ENCODE data around the gene OLA1.
"Not testable (repeated sequence)": the region's sequence is repeated elsewhere in the genome, so short reads cannot be mapped to it uniquely, and the experiment has no call there.

Gene OLA1

DNA sequence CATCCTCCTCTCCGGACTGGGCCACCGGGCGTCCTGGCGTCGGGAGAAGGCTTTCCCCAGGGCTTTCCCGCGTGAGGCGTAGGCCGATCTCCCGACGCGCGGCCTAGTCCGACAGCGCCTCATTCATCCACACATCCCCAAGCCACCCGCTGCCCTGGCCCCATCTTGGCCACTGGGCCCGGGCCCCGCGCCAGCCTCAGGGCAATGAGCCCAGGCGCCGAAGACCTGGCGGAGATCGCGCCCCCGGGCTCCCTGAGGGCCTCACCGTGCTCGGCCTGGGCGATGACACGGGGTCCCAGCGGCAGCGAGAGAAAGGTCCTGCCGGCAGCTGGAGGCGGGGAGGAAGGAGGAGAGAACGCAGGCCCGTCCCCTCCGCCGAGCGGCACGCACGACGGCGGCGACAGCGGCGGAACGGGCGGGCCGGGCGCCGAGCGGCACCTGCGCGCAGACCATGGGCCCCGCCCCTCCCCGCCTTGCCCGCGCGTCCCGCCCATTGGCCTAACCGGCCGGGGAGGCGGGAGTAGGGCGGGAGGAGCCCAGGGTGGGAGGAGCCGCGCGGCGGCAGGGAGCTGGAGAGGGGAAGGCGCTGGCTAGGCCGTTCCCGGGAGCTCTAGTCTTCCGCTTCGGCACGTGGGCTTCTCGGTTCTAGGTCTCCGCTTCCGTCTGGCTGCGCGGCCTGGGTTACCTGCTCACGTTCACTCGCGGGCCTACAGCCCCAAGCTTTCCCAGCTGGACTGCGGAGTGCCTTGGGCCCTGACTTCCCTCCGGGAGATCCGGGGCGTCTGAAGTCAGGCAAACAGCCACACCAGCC lies at the start of gene OLA1:
Gene OLA1, minus strand, starts transcription at position 346 of the 811 bp plus-strand sequence. CDS start 1,717 bp downstream, outside the sequence.
- WGBS (ENCODE audit: insufficient coverage, insufficient read length), result no CpG with 5 or more reads among the region's 85 CpGs
- no peaks in the 10 kb centered on the region for H3K36me3 ChIP-seq (ENCODE audit: control insufficient read depth, insufficient read depth, low read length)
- peak; percentile 84 for DNase-seq (ENCODE audit: low read depth, low spot score)
- H3K27ac ChIP-seq (ENCODE audit: low read length), result no peak within 1 kb of the TSS
- H3K9me3 ChIP-seq (ENCODE audit: control insufficient read depth, insufficient read depth, low read length), result no peaks in the 10 kb centered on the region
- no peaks in the 10 kb centered on the region for H3K27me3 ChIP-seq (ENCODE audit: control insufficient read depth, insufficient read depth, low read length)
- H3K4me1 ChIP-seq (ENCODE audit: control insufficient read depth, insufficient read depth, low read length), result no peaks in the 10 kb centered on the region
- H3K4me3 ChIP-seq (ENCODE audit: low read length), result peak within 1 kb of the TSS; percentile 58

DNA sequence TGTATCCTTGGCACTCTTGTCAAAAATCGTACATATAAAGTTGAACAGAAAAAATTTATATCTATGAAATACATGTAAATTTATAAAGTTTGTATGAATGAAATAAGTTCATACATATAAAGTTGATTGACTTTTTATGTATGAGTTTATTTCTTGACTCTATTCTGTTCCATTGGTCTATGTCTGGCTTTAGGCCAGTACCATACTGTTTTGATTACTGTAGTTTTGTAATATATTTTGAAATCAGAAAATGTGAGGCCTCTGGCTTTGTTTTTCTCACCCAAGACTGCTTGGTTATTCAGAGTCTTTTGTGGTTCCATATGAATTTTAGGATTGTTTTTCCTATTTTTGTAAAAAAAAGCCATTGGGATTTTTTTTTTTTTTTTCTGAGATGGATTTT lies 44.6 kb upstream of the OLA1 start:
- no peaks in the 10 kb centered on the region for H3K9me3 ChIP-seq (ENCODE audit: control insufficient read depth, insufficient read depth, low read length)
- no peaks in the 10 kb centered on the region for H3K27me3 ChIP-seq (ENCODE audit: control insufficient read depth, insufficient read depth, low read length)
- H3K27ac ChIP-seq (ENCODE audit: low read length), result no peak overlapping the region
- DNase-seq (ENCODE audit: low read depth, low spot score), result no peak
- no CpG with 5 or more reads among the region's 1 CpG for WGBS (ENCODE audit: insufficient coverage, insufficient read length)
- no peaks in the 10 kb centered on the region for H3K36me3 ChIP-seq (ENCODE audit: control insufficient read depth, insufficient read depth, low read length)
- no peaks in the 10 kb centered on the region for H3K4me1 ChIP-seq (ENCODE audit: control insufficient read depth, insufficient read depth, low read length)
- no peak overlapping the region for H3K4me3 ChIP-seq (ENCODE audit: low read length)

- WGBS (ENCODE audit: insufficient coverage, insufficient read length), result no CpG with 5 or more reads among the region's 2 CpGs
- H3K4me3 ChIP-seq (ENCODE audit: low read length), result no peak overlapping the region
Observed at GRCh38 chr2:174286172-174286571, 37.8 kb upstream of the OLA1 start.

DNA sequence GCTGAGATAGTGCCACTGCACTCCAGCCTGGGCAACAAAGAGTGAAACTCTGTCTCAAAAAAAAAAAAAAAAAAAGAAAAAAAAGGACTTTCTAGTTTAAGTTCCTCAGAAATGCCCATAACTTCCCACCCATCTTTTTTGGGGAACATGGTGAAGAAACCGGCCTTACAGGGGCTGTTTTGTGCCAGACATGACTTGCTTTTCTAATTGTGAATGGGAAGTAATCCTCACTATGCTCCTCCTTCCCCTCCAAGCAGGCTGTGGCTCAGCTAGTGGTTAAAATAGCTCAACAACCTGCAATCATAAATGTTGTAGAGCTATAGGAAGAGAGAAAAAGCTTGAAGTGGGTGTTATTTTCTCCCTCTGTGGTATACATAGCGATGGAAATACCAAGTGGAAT lies 34.1 kb upstream of the OLA1 start:
- H3K36me3 ChIP-seq (ENCODE audit: control insufficient read depth, insufficient read depth, low read length), result no peaks in the 10 kb centered on the region
- WGBS (ENCODE audit: insufficient coverage, insufficient read length), result no CpG with 5 or more reads among the region's 2 CpGs
- no peak overlapping the region for H3K27ac ChIP-seq (ENCODE audit: low read length)
- no peaks in the 10 kb centered on the region for H3K4me1 ChIP-seq (ENCODE audit: control insufficient read depth, insufficient read depth, low read length)
- no peaks in the 10 kb centered on the region for H3K9me3 ChIP-seq (ENCODE audit: control insufficient read depth, insufficient read depth, low read length)
- no peaks in the 10 kb centered on the region for H3K27me3 ChIP-seq (ENCODE audit: control insufficient read depth, insufficient read depth, low read length)
- DNase-seq (ENCODE audit: low read depth, low spot score), result no peak
- no peak overlapping the region for H3K4me3 ChIP-seq (ENCODE audit: low read length)

More at GRCh38 chr2:174286172-174286571, 37.8 kb upstream of the OLA1 start:
- Histone ChIP-seq H3K4me1 (ENCODE audit: control insufficient read depth, insufficient read depth, low read length) (no peaks in the 10 kb centered on the region), H3K27me3 (ENCODE audit: control insufficient read depth, insufficient read depth, low read length) (no peaks in the 10 kb centered on the region), H3K9me3 (ENCODE audit: control insufficient read depth, insufficient read depth, low read length) (no peaks in the 10 kb centered on the region), H3K27ac (ENCODE audit: low read length) (no peak overlapping the region), H3K36me3 (ENCODE audit: control insufficient read depth, insufficient read depth, low read length) (no peaks in the 10 kb centered on the region)
- no peak for DNase-seq (ENCODE audit: low read depth, low spot score)

DNA sequence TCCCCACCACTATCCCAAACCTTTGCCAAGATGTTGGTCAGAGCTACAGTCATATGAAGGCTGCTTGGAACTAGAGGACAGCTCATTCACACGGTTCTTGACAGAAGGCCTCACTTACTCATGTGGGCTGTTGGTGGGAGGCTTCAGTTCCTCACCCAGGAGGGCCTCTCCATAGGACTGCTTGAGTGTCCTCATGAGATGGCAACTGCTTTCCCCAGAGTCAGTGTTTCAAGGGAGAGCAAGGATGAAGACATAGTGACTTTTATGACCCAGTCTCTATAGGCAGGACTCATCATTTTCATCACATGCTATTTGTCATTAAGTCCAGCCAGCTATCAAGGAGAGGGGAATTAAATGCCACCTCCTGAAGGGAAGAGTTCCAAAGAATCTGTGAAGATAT lies 33.4 kb upstream of the OLA1 start:
- WGBS (ENCODE audit: insufficient coverage, insufficient read length), result no CpG with 5 or more reads among the region's 1 CpG
- Histone ChIP-seq H3K27ac (ENCODE audit: low read length) (no peak overlapping the region), H3K4me3 (ENCODE audit: low read length) (no peak overlapping the region), H3K4me1 (ENCODE audit: control insufficient read depth, insufficient read depth, low read length) (no peaks in the 10 kb centered on the region), H3K27me3 (ENCODE audit: control insufficient read depth, insufficient read depth, low read length) (no peaks in the 10 kb centered on the region), H3K9me3 (ENCODE audit: control insufficient read depth, insufficient read depth, low read length) (no peaks in the 10 kb centered on the region), H3K36me3 (ENCODE audit: control insufficient read depth, insufficient read depth, low read length) (no peaks in the 10 kb centered on the region)
- DNase-seq (ENCODE audit: low read depth, low spot score), result no peak

DNA sequence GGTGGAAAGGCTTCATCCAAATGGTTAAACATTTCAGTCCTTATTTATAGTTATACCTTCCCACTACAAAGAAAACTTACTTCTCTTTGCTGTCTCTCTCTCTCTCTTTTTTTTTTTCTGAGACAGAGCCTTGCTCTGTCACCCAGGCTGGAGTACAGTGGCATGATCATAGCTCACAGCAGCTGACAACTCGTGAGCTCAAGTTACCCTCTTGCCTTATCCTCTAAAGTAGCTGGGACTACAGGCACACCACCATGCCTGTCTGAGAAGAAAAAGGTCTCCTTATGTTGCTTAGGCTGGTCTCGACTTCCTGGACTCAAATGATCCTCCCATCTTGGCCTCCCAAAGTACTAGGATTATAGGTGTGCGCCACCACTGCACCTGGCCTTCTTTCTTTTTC lies 32.3 kb upstream of the OLA1 start:
- no peaks in the 10 kb centered on the region for H3K9me3 ChIP-seq (ENCODE audit: control insufficient read depth, insufficient read depth, low read length)
- H3K36me3 ChIP-seq (ENCODE audit: control insufficient read depth, insufficient read depth, low read length), result no peaks in the 10 kb centered on the region
- no peak for DNase-seq (ENCODE audit: low read depth, low spot score)
- no CpG with 5 or more reads among the region's 3 CpGs for WGBS (ENCODE audit: insufficient coverage, insufficient read length)
- no peak overlapping the region for H3K4me3 ChIP-seq (ENCODE audit: low read length)
- H3K27ac ChIP-seq (ENCODE audit: low read length), result no peak overlapping the region
- no peaks in the 10 kb centered on the region for H3K27me3 ChIP-seq (ENCODE audit: control insufficient read depth, insufficient read depth, low read length)
- no peaks in the 10 kb centered on the region for H3K4me1 ChIP-seq (ENCODE audit: control insufficient read depth, insufficient read depth, low read length)

GRCh38 chr2:174270263-174270662 lies 21.9 kb upstream of the OLA1 start:
- not testable (repeated sequence) for H3K4me1 ChIP-seq (ENCODE audit: control insufficient read depth, insufficient read depth, low read length); H3K27ac ChIP-seq (ENCODE audit: low read length); H3K4me3 ChIP-seq (ENCODE audit: low read length); DNase-seq (ENCODE audit: low read depth, low spot score); H3K27me3 ChIP-seq (ENCODE audit: control insufficient read depth, insufficient read depth, low read length); H3K36me3 ChIP-seq (ENCODE audit: control insufficient read depth, insufficient read depth, low read length); H3K9me3 ChIP-seq (ENCODE audit: control insufficient read depth, insufficient read depth, low read length)
- WGBS (ENCODE audit: insufficient coverage, insufficient read length), result no CpG with 5 or more reads among the region's 6 CpGs

DNA sequence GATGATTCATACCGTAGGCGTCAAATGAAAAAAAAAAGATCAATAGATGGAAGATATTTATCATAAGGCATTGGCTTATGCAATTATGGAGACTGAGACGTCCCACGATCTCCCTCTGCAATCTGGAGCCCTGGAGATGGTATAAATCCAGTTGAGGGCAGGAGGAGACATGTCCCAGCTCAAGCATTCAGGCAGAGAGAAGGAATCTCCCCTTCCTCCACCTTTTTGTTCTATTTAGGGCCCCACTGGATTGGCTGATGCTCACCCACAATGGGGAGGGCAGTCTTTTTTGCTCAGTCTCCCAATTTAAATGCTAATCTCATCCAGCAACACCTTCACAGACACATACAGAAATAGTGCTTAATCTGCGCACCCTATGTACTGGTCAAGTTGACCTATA lies 18.0 kb upstream of the OLA1 start:
- Histone ChIP-seq H3K9me3 (ENCODE audit: control insufficient read depth, insufficient read depth, low read length) (no peaks in the 10 kb centered on the region), H3K4me1 (ENCODE audit: control insufficient read depth, insufficient read depth, low read length) (peaks cover 1% of the 10 kb centered on the region; the same call in 1 of the 2 replicates), H3K27me3 (ENCODE audit: control insufficient read depth, insufficient read depth, low read length) (no peaks in the 10 kb centered on the region), H3K4me3 (ENCODE audit: low read length) (no peak overlapping the region), H3K27ac (ENCODE audit: low read length) (no peak overlapping the region), H3K36me3 (ENCODE audit: control insufficient read depth, insufficient read depth, low read length) (no peaks in the 10 kb centered on the region)
- no peak for DNase-seq (ENCODE audit: low read depth, low spot score)
- WGBS (ENCODE audit: insufficient coverage, insufficient read length), result no CpG with 5 or more reads among the region's 5 CpGs

DNA sequence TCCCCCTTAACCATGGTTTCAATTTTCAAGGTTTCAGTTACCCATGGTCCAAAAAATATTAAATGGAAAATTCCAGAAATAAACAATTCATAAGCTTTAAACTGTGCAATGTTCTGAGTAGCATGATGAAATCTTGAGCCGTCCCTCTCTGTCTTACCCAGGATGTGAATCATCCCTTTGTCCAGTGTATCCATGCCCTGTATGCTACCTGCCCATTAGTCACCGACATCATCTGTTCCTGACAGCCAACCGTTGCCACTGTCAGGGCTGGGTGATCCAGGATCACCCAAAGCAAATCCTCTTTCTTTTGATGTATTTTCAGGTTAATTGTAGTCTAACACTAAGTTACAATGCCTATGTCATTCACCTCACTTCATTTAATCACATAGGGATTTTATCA lies 15.7 kb upstream of the OLA1 start:
- peaks cover 1% of the 10 kb centered on the region; the same call in 1 of the 2 replicates for H3K4me1 ChIP-seq (ENCODE audit: control insufficient read depth, insufficient read depth, low read length)
- H3K9me3 ChIP-seq (ENCODE audit: control insufficient read depth, insufficient read depth, low read length), result no peaks in the 10 kb centered on the region
- WGBS (ENCODE audit: insufficient coverage, insufficient read length), result no CpG with 5 or more reads among the region's 3 CpGs
- no peak overlapping the region for H3K4me3 ChIP-seq (ENCODE audit: low read length)
- DNase-seq (ENCODE audit: low read depth, low spot score), result no peak
- H3K36me3 ChIP-seq (ENCODE audit: control insufficient read depth, insufficient read depth, low read length), result no peaks in the 10 kb centered on the region
- H3K27me3 ChIP-seq (ENCODE audit: control insufficient read depth, insufficient read depth, low read length), result no peaks in the 10 kb centered on the region
- no peak overlapping the region for H3K27ac ChIP-seq (ENCODE audit: low read length)

- Histone ChIP-seq H3K36me3 (ENCODE audit: control insufficient read depth, insufficient read depth, low read length) (no peaks in the 10 kb centered on the region), H3K4me3 (ENCODE audit: low read length) (no peak overlapping the region), H3K4me1 (ENCODE audit: control insufficient read depth, insufficient read depth, low read length) (no peaks in the 10 kb centered on the region), H3K27ac (ENCODE audit: low read length) (no peak overlapping the region), H3K9me3 (ENCODE audit: control insufficient read depth, insufficient read depth, low read length) (no peaks in the 10 kb centered on the region), H3K27me3 (ENCODE audit: control insufficient read depth, insufficient read depth, low read length) (no peaks in the 10 kb centered on the region)
- no CpG with 5 or more reads among the region's 1 CpG for WGBS (ENCODE audit: insufficient coverage, insufficient read length)
- no peak for DNase-seq (ENCODE audit: low read depth, low spot score)
Observed at GRCh38 chr2:174259981-174260380, 11.6 kb upstream of the OLA1 start.

DNA sequence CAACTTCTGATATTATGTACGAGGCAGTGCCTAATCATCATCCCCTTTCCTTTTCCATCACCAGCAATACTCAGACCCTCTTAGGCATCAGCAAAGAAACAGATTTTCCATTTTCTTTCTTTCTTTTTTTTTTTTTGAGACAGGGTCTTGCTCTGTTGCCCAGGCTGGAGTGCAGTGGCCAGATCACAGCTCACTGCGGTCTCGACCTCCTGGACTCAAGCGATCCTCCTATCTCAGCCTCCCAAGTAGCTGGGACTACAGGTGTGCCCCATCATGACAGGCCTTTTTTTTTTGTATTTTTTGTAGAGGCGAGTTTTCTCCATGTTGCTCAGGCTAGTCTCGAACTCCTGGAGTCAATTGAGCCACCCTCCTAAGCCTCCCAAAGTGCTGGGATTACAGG lies 5.9 kb upstream of the OLA1 start:
- Histone ChIP-seq H3K27ac (ENCODE audit: low read length) (no peak overlapping the region), H3K27me3 (ENCODE audit: control insufficient read depth, insufficient read depth, low read length) (no peaks in the 10 kb centered on the region), H3K4me3 (ENCODE audit: low read length) (no peak overlapping the region), H3K4me1 (ENCODE audit: control insufficient read depth, insufficient read depth, low read length) (no peaks in the 10 kb centered on the region), H3K36me3 (ENCODE audit: control insufficient read depth, insufficient read depth, low read length) (no peaks in the 10 kb centered on the region), H3K9me3 (ENCODE audit: control insufficient read depth, insufficient read depth, low read length) (no peaks in the 10 kb centered on the region)
- WGBS (ENCODE audit: insufficient coverage, insufficient read length), result no CpG with 5 or more reads among the region's 6 CpGs
- no peak for DNase-seq (ENCODE audit: low read depth, low spot score)
